GM03348 (cell line): ENCODE measurements around the gene MYL2.

Source experiments
- DNase-seq: peaks from one replicate; pipeline ENCODE4 v3.0.0; 2012; ENCODE audit warnings: low spot score

MYL2 gene

DNA sequence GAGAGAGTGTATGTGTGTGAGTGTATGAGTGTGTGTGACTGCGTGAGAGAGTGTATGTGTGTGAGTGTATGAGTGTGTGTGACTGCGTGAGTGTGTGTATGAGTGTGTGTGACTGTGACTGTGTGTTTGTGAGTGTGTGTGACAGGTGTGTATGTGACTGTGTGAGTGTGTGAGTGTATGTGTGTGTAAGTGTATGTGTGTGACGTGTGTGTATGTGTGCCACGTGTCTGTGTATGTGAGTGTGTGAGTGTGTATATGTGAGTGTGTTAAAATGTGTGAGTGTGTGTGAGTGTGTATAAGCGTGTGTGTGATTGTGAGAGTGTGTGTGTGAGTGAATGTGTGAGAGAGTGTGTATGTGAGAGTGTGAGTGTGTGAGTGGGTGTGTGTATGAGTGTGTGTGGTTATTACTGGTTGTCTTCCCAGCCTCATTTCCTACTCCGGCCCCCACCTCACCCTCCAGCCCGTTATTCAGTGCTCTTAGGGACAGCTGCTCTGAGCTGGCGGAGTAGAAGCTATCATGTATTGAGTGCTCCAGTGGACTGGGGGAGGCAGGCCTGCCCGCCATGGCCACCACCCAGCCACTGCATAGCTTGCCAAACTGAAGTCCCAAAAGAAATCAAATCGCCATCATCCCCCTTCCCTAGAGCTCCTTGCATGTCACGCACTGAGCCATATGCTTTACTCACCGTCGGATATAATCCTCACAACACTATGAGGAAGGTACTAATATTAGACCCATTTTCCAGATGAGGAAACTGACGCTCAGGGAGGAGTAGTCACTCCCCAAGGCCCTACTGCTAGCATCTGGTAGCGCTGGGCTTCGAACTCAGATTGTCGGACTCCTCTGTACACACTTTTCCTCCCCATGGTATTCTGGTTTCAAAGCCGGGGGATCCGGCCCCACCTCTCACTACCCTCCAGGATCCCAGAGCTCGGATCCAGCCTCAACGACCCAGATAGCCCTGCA is 10.3 kb upstream of the MYL2 start:
- no peak for DNase-seq

DNA sequence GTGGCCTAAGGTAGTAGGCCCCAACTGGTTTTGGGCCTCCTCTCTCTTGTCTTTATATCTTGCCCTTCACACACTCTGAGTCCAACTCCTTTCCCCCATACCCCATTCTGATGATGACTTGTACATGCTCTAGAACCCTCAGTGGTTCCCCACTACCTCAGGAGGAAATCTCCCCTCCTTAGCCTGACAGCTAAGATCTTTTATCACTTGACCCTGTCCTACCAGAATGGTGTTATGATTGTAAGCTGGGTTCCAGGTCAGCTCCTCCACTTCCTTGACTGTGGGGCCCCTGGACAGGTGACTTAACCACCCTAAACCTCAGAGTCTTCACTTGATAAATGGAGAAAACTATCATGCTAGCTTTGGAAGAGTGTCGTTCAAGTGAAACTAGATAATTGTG is 9.4 kb upstream of the MYL2 start:
- no peak for DNase-seq

DNA sequence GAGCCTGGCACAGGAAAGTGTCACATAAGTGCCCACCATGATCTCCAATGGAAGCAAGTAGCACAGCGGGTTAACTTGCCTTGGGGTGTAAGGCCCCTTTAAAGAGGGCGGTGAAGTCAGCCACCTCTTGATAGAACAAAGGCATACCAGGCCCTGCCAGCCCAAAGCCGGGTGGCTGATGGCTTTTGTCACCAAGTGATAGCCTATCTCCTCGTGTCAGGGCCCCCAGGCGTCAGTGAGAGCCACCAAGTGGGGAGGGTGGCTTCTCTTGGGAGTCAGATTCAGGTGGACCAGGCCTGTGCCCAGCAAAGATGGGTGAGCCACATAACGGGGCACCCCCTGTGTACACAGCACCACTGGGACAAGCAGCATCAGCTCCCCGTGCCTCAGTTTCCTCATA is 8.3 kb upstream of the MYL2 start:
- DNase-seq: no peak

- DNase-seq: no peak
These were observed 7.2 kb upstream of the MYL2 start for GRCh38 chr12:110927546-110927945.

GRCh38 chr12:110923692-110924334 is 3.4 kb upstream of the MYL2 start:
- DNase-seq: no peak

GRCh38 chr12:110923192-110923591 is 2.8 kb upstream of the MYL2 start:
- no peak for DNase-seq

GRCh38 chr12:110922652-110923051 is 2.3 kb upstream of the MYL2 start:
- DNase-seq: no peak

- no peak for DNase-seq
These were observed 883 bp upstream of the MYL2 start for GRCh38 chr12:110921262-110921661.

DNA sequence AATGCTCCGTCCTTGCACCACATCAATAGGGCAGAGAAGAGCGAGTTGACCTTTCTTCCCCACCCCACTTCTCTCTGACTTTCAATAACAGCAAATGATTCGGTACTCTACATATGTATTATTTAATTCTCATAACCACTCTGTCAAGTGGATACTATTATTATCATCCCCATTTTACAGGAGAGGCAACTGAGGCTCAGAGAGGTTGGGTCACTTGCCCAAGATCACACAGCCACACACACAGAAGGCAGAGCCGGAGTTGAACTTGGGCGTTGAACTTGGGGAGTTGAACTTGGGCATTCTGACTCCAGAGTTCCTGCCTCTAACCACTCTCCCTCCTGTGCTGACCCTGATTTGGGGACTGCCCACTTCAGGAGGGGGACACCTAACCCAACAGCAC is 659 bp downstream of the MYL2 start:
- no peak for DNase-seq

DNA sequence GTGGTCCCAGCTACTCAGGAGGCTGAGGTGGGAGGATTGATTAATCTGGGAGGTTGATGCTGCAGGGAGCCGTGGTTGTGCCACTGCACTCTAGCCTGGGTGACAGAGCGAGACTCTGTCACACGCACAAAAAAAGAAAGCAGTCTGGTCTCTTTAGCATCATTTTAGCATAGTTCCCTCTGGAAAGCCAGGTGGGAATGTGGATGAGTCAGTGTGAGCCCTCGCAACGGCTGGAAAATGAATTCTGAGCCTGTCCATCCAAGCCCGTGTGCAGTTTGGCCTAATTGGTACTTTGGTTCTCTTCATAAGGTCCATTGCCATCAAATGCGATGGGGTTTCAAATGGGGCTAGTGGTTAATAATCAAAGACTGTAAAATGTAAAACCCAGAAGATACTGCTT is 2.4 kb downstream of the MYL2 start:
- DNase-seq: no peak

- DNase-seq: no peak
These were observed 2.9 kb downstream of the MYL2 start for GRCh38 chr12:110917467-110917866.

- no peak for DNase-seq
These were observed 4.0 kb downstream of the MYL2 start for GRCh38 chr12:110916295-110916875.

GRCh38 chr12:110913119-110914056 is 7.0 kb downstream of the MYL2 start:
- no peak for DNase-seq

DNA sequence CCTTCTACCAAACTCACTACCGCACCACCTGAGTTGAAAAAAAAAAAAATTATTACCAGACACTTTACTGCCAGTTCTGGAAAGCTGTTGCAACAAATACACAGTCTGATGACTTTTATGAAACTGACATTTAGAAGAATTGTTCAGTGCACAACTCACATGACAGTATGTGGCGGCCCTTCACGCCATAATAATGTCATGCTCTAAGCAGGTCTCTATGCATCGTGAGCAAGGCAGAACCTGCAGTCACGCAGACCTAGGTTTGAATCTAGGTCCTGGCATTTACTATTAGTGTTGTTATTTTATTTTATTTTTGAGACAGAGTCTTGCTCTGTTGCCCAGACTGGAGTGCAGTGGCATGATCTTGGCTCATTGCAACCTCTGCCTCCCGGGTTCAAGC is 8.1 kb downstream of the MYL2 start:
- no peak for DNase-seq

DNA sequence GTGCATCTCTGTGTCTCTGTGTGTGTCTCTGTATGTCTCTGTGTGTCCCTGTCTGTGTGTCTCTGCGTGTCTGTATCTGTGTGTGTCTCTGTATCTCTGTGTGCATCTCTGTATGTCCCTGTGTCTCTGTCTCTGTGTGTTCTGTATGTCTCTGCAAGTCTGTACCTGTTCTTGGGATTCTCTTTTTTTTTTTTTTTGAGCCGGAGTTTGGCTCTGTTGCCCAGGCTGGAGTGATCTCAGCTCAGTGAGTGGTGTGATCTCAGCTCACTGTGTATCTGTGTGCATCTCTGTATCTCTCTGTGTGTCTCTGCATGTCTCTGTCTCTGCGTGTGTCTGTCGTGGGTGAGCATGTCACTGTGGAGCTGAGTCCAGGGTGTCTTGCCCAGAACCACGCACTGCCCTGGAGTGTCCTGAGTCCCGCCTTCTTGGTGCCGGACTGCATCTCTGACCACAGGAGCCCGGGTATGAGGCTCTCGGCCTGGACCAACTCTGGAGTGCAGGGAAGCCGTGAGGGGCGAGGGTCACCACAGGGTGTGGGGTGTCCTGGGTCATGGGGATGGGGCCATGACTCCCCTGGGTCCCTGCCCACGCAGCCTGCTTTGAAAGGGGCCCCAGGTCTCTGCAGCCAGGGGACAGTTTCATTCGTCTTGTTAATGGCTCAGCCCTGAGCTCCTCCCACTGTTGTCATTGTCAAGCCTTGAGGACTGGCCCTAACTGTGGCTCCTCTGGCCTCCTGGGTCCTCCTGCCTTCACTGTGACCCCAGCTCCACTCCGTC is 11.8 kb downstream of the MYL2 start:
- no peak for DNase-seq

DNA sequence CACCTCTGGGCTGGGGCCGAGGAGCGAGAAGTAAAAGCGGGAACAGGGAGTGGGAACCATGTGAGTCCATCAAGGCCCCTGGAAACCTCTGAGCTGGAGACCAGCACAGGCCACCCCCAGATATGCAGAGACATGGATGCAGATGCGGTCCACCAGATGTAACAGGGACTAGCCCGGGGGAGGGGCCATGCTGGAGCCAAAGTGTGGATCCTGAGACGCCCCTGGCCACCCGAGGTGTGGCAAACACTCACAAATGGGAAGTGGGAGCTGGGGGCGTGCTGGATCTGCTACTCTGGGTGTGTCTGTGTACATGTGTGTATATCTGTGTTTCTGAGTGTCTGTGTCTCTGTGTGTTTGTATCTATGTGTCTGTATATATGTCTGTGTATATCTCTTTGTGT is 12.8 kb downstream of the MYL2 start:
- DNase-seq: no peak

- DNase-seq: no peak
These were observed 13.4 kb downstream of the MYL2 start for GRCh38 chr12:110906985-110907384.

- DNase-seq: no peak
These were observed 13.9 kb downstream of the MYL2 start for GRCh38 chr12:110906516-110906915.

DNA sequence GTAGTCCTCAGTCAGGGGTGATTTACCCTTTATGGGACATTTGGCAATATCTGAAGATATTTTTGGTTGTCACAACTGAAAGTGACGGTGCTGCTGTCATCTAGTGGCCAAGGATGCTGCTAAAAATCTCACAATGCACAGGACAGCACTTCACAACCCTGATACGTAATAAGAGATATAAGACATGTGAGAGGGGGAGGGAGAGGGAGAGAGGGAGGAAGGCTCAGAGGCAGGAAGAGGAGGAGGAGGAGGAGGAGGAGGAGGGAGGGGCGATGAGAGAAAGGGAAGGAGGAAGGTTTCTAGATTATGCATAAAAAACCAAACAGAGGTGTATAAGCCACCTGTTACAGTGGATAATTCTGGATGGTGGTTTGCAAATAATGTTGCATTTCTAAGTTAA is 14.3 kb downstream of the MYL2 start:
- no peak for DNase-seq

DNA sequence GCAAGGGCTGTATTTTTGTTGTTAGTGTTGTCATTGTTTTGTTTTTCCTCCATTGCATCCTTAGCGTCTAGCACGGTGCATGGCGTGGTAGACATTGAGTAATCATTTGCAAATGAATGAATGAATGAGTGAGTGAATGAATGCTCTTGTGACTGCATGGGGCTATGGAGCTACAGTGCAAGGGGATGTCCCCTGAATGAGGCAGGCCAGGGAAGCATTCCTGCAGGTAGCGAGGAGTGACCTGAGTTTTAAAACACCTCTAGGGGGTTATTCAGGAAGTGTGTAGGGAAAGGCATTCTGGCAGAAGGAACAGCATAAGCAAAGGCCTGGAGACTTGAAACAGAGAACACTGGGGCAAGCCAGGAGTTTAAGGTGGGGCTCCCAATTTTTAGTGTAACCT is 16.9 kb downstream of the MYL2 start:
- DNase-seq: no peak

DNA sequence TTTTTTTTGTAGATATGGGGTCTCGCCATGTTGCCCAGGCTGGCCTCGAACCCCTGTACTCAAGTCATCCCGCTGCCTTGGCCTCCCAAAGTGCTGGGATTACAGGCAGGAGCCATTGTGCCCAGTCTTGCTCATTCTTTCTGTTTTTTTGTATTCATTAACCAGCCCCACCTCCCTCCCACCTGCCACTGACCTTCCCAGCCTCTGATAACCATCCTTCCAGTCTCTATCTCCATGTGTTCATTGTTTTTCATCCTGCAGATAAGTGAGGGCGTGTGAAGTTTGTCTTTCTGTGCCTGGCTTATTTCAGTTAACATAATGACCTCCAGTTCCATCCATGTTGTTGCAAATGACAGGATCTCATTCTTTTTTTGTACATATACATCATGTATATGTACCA is 19.0 kb downstream of the MYL2 start:
- DNase-seq: no peak
